Type B pancreatic cell (in vitro differentiated cells): Measurements from ENCODE around the gene ATP5F1D. TPM values are rescaled to one million over a fixed set of nuclear protein-coding genes. Genes with fewer than 3 reads are reported as not detected.

ENCODE experiments used
- DNase-seq: peaks from one replicate; pipeline ENCODE4 v3.0.0; 2021; ENCODE audit warnings: mixed read lengths; ENCODE audit not compliant: unreplicated experiment; ENCODE audit errors: extremely low spot score
- H3K27ac Mint-ChIP-seq: 2 replicates; pipeline ENCODE4 v1.8.0; 2021; ENCODE audit warnings: mild to moderate bottlenecking, mixed read lengths
- H3K27me3 Mint-ChIP-seq: 2 replicates; pipeline ENCODE4 v1.8.0; 2021; ENCODE audit warnings: mixed read lengths
- H3K36me3 Mint-ChIP-seq: 2 replicates; pipeline ENCODE4 v1.8.0; 2021; ENCODE audit warnings: mixed read lengths
- H3K4me1 Mint-ChIP-seq: one replicate; pipeline ENCODE4 v1.8.0; 2021; ENCODE audit warnings: mixed read lengths; ENCODE audit not compliant: unreplicated experiment
- H3K4me3 Mint-ChIP-seq: 2 replicates; pipeline ENCODE4 v1.8.0; 2021; ENCODE audit warnings: mild to moderate bottlenecking, mixed read lengths
- H3K9me3 Mint-ChIP-seq: 2 replicates; pipeline ENCODE4 v1.8.0; 2021; ENCODE audit warnings: mixed read lengths
- CTCF ChIP-seq: fragments of 200-600 bp; sonication (generic); conservative IDR thresholded peaks from 2 replicates; pipeline ENCODE4 v1.5.0; 2021; ENCODE audit warnings: antibody characterized with exemption, mild to moderate bottlenecking
- total RNA-seq: library from RNA; stranded (reverse); gene quantifications from 2 replicates; pipeline ENCODE4 v1.2.1, GENCODE V29; 2021; ENCODE audit warnings: low replicate concordance

ATP5F1D gene
- total RNA-seq, 1 donor from 2014 or later: 165 TPM

GRCh38 chr19:1236576-1236975 is 5.0 kb upstream of the ATP5F1D start:
- DNase-seq: no peak
- H3K36me3 Mint-ChIP-seq: no peaks in the 10 kb centered on the region
- H3K4me3 Mint-ChIP-seq: peak overlapping the region; percentile 51
- no peaks in the 10 kb centered on the region for H3K27me3 Mint-ChIP-seq
- H3K27ac Mint-ChIP-seq: no peak overlapping the region
- H3K9me3 Mint-ChIP-seq: no peaks in the 10 kb centered on the region
- TF ChIP-seq CTCF: no peak
- H3K4me1 Mint-ChIP-seq: peaks cover 22% of the 10 kb centered on the region

GRCh38 chr19:1237027-1237659 is 4.4 kb upstream of the ATP5F1D start:
- Mint-ChIP-seq H3K9me3 (no peaks in the 10 kb centered on the region), H3K4me3 (peak overlapping the region; percentile 68), H3K4me1 (peaks cover 19% of the 10 kb centered on the region), H3K36me3 (no peaks in the 10 kb centered on the region), H3K27ac (no peak overlapping the region), H3K27me3 (no peaks in the 10 kb centered on the region)
- TF ChIP-seq CTCF: no peak
- no peak for DNase-seq

- Mint-ChIP-seq H3K4me3 (peak within 1 kb of the TSS; percentile 86), H3K36me3 (no peaks in the 10 kb centered on the region), H3K4me1 (peaks cover 12% of the 10 kb centered on the region), H3K27ac (peak within 1 kb of the TSS; percentile 83), H3K9me3 (no peaks in the 10 kb centered on the region), H3K27me3 (no peaks in the 10 kb centered on the region)
- TF ChIP-seq CTCF: no peak
- no peak for DNase-seq
Observed at GRCh38 chr19:1237754-1238368, 3.7 kb upstream of the ATP5F1D start, which contains the start of gene CBARP. Gene CBARP, minus strand, starts transcription at chr19:1238005. Its CDS starts 1,905 bp downstream, at chr19:1236100.

- peak overlapping the region; percentile 83 for H3K27ac Mint-ChIP-seq
- H3K9me3 Mint-ChIP-seq: no peaks in the 10 kb centered on the region
- DNase-seq: no peak
- no peaks in the 10 kb centered on the region for H3K36me3 Mint-ChIP-seq
- peaks cover 12% of the 10 kb centered on the region for H3K4me1 Mint-ChIP-seq
- no peaks in the 10 kb centered on the region for H3K27me3 Mint-ChIP-seq
- TF ChIP-seq CTCF: no peak
- peak overlapping the region; percentile 86 for H3K4me3 Mint-ChIP-seq
Observed at GRCh38 chr19:1238369-1239303, 2.9 kb upstream of the ATP5F1D start.

- DNase-seq: no peak
- H3K9me3 Mint-ChIP-seq: no peaks in the 10 kb centered on the region
- TF ChIP-seq CTCF: no peak
- peaks cover 12% of the 10 kb centered on the region for H3K4me1 Mint-ChIP-seq
- no peaks in the 10 kb centered on the region for H3K27me3 Mint-ChIP-seq
- H3K36me3 Mint-ChIP-seq: no peaks in the 10 kb centered on the region
- H3K27ac Mint-ChIP-seq: peak overlapping the region; percentile 83
- peak overlapping the region; percentile 86 for H3K4me3 Mint-ChIP-seq
Observed at GRCh38 chr19:1239420-1239795, 2.1 kb upstream of the ATP5F1D start.
